ENCODE data around the gene GSTT2B. TPM values are rescaled to one million over a fixed set of nuclear protein-coding genes. Genes with fewer than 3 reads are reported as not detected.
"Not testable (repeated sequence)": the region's sequence is repeated elsewhere in the genome, so short reads cannot be mapped to it uniquely, and the experiment has no call there.

The GSTT2B gene, protein sequence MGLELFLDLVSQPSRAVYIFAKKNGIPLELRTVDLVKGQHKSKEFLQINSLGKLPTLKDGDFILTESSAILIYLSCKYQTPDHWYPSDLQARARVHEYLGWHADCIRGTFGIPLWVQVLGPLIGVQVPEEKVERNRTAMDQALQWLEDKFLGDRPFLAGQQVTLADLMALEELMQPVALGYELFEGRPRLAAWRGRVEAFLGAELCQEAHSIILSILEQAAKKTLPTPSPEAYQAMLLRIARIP
- total RNA-seq = not detected

DNA sequence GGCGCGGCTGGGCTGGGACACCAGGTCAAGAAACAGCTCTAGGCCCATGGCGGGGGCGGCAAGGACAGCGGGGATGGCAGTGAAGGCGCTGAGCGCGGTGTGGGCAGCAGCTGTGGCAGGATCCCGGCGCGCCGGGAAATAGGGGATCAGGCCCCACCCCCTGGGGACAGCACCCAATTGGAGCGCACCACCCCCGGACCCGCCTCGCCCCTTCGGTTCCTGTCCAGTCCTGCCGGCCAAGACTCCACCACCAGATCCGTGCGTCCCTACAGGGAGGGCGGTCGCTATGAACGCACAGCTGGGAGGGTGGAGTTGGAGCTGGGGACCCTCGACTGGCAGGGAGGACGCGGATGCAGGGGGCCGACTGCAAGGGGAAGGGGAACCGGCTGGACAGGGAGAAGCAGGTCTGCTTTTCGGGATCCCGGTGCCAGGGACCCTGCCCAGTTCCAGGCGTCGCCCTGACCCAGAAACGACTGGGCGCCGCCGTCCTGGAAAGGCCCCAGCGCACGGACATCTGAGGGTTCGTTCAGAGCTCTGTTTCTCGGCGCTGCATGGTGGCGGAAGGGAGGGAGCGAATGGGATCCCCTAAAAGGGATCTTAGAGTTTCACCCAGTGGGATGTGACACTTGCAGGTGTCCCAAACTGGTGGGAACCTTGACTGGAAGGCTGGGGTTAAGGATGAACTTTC is at the start of gene GSTT2B:
Gene GSTT2B (minus strand): TSS at position 112 of the 688 bp plus-strand sequence. CDS start 64 bp downstream, at position 48.
- POLR2A ChIA-PET; DNase-seq; H3K4me1 Mint-ChIP-seq; H3K27ac Mint-ChIP-seq; H3K36me3 Mint-ChIP-seq (ENCODE audit: low read depth); CTCF ChIA-PET; H3K27me3 Mint-ChIP-seq; H3K4me3 Mint-ChIP-seq; H3K9me3 Mint-ChIP-seq: not testable (repeated sequence)

- peaks cover 4% of the 10 kb centered on the region for H3K36me3 Mint-ChIP-seq (ENCODE audit: low read depth)
- peaks cover 26% of the 10 kb centered on the region for H3K4me1 Mint-ChIP-seq
- no peaks in the 10 kb centered on the region for H3K27me3 Mint-ChIP-seq
- DNase-seq = no peak
- H3K4me3 Mint-ChIP-seq = peak overlapping the region; percentile 45
- ChIA-PET CTCF (interaction anchor here (0.6 to 2.1 kb wide), 6 partner anchors 13 to 601 kb away, joined by 3 to 7 read pairs (median 3); partner anchors contain the start of genes MIF and SLC2A11), POLR2A (no interaction called here)
- peak overlapping the region; percentile 75 for H3K27ac Mint-ChIP-seq
- H3K9me3 Mint-ChIP-seq = no peaks in the 10 kb centered on the region
Observed at GRCh38 chr22:24010018-24010391, 49.0 kb upstream of the GSTT2B start.

- no peak for DNase-seq
- CTCF ChIA-PET = interaction anchor here (0.8 to 2.1 kb wide), 4 partner anchors 13 to 147 kb away, joined by 3 to 7 read pairs (median 3); partner anchors contain the start of gene MIF
- peaks cover 23% of the 10 kb centered on the region for H3K4me1 Mint-ChIP-seq
- no peaks in the 10 kb centered on the region for H3K27me3 Mint-ChIP-seq
- POLR2A ChIA-PET = no interaction called here
- H3K4me3 Mint-ChIP-seq = no peak overlapping the region
- H3K36me3 Mint-ChIP-seq (ENCODE audit: low read depth) = peaks cover 4% of the 10 kb centered on the region
- H3K9me3 Mint-ChIP-seq = no peaks in the 10 kb centered on the region
- peak overlapping the region; percentile 75 for H3K27ac Mint-ChIP-seq
Observed at GRCh38 chr22:24009227-24010017, 48.4 kb upstream of the GSTT2B start.

- Mint-ChIP-seq H3K9me3 (no peaks in the 10 kb centered on the region), H3K4me3 (no peak overlapping the region), H3K27me3 (no peaks in the 10 kb centered on the region), H3K27ac (peak overlapping the region; percentile 28), H3K4me1 (peaks cover 17% of the 10 kb centered on the region), H3K36me3 (ENCODE audit: low read depth) (peaks cover 2% of the 10 kb centered on the region)
- ChIA-PET POLR2A (interaction anchor here (0.6 kb wide), 1 partner anchor 100 kb away, joined by 3 read pairs; no protein-coding TSS in a partner anchor), CTCF (no interaction called here)
- DNase-seq = no peak
Observed at GRCh38 chr22:24008381-24009226, 47.6 kb upstream of the GSTT2B start.

DNA sequence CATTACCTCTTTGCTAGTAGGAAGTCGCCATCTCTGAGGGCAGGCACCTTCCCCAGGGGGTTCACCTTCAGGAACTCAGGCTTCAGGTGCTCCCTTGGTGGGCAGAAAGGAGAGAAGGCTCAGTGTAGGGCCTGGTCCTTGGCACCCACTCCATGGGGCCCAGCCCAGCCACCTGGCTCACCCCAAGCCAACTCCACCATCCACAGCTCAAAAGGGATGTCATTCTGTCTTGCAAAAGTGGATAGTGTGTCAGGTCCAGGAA is 47.0 kb upstream of the GSTT2B start:
- CTCF ChIA-PET = interaction anchor here (0.6 kb wide), 1 partner anchor 595 kb away, joined by 3 read pairs; no protein-coding TSS in a partner anchor
- Mint-ChIP-seq H3K4me3 (no peak overlapping the region), H3K27ac (peak overlapping the region; percentile 28)

DNA sequence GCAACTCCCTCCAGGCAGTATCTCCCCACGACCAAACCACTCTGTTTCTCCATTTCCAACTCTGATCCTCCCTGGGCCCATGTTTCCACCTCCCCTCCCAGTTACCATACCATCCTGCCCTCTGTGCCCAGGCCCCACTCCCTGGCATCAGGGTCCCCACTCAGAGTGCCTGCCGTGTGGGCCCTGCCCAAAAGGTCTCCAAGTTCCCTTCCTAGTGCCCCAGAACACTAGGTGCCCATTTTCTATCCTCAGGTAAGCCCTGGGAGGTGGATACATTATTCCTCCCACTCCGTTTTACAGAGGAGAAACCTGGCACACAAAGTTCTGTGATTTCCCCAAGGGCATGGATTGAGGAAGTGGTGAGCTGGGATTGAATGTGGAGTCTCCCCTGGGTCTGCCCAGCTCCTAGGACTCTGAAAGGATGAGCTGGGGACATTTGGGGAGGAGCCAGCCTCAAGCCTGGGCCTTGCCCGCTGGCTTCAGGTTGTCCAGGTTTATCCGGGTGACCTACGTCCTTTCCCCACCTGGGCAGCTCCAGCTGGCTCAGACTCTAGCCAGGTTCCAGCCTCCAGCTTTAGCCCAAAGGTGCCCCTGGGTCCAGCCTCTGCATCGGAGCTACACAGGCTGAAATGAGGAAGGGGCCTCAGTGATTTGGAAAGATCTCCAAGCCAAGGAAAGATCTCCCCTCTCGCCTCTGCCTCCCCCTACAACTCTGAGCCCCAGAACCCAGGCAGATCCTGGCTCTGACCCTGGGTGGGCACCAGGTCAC is 46.4 kb upstream of the GSTT2B start:
- H3K4me3 Mint-ChIP-seq = no peak overlapping the region
- peaks cover 12% of the 10 kb centered on the region for H3K4me1 Mint-ChIP-seq
- no peak for DNase-seq
- no peaks in the 10 kb centered on the region for H3K9me3 Mint-ChIP-seq
- H3K27me3 Mint-ChIP-seq = no peaks in the 10 kb centered on the region
- no peaks in the 10 kb centered on the region for H3K36me3 Mint-ChIP-seq (ENCODE audit: low read depth)
- POLR2A ChIA-PET = no interaction called here
- CTCF ChIA-PET = interaction anchor here (0.6 kb wide), 1 partner anchor 594 kb away, joined by 3 read pairs; no protein-coding TSS in a partner anchor
- H3K27ac Mint-ChIP-seq = peak overlapping the region; percentile 32

More for the DNA sequence above, 47.0 kb upstream of the GSTT2B start:
- no peaks in the 10 kb centered on the region for H3K36me3 Mint-ChIP-seq (ENCODE audit: low read depth)
- DNase-seq = no peak
- no peaks in the 10 kb centered on the region for H3K27me3 Mint-ChIP-seq
- POLR2A ChIA-PET = interaction anchor here (0.6 kb wide), 1 partner anchor 99 kb away, joined by 3 read pairs; no protein-coding TSS in a partner anchor
- peaks cover 13% of the 10 kb centered on the region for H3K4me1 Mint-ChIP-seq
- H3K9me3 Mint-ChIP-seq = no peaks in the 10 kb centered on the region

DNA sequence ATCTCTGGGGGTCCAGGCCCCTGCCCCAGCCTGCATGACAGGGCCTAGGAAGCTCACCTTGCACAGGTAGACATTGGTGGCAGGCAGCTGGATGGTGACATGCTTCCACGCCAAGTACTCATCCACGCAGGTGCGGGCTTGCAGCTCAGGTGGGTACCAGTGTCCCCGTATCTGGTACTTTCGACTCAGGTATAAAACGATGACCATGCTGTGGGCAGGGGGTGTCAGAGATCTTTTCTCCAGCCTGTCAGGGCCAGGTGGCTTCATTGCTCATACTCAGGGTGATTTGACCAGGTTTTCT is 45.9 kb upstream of the GSTT2B start:
- CTCF ChIA-PET = no interaction called here
- no peaks in the 10 kb centered on the region for H3K9me3 Mint-ChIP-seq
- POLR2A ChIA-PET = no interaction called here
- H3K4me3 Mint-ChIP-seq = no peak overlapping the region
- H3K36me3 Mint-ChIP-seq (ENCODE audit: low read depth) = no peaks in the 10 kb centered on the region
- peak overlapping the region; percentile 32 for H3K27ac Mint-ChIP-seq
- DNase-seq = no peak
- H3K4me1 Mint-ChIP-seq = peaks cover 9% of the 10 kb centered on the region
- H3K27me3 Mint-ChIP-seq = no peaks in the 10 kb centered on the region

DNA sequence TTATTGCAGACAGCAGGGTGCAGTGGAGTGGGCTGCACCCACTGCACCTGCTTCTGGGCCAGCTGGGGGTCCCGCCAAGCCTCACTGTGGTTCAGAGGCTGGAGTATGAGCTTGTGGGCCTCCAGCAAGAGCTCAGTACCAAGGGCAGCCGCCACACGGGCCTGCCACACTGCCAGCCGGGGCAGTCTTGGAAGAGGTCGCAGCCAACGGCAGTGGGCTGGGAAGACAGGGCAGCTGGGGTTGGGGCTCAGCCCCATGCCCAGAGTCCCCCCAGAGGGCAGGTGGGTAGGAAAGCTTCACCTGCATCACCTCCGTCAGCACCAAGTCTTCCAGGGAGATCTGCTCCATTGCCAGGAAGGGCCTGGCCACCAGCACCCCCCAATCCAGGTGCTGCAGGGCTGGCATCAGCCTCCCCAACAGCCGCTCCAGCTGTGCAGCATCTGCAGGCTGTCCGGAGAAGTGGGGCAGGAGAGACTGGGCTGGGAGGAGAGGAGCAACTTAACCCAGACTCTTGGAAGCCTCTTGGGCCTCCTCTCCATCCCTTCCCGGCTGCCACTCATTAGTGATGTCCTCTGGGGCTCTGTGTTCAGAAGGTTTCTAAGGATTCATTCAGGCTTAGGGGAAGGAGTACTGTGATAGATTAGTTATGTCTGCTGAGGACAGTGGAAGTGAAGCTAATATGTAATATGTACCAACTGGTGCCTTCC is 45.4 kb upstream of the GSTT2B start:
- H3K4me3 Mint-ChIP-seq = no peak overlapping the region
- H3K4me1 Mint-ChIP-seq = peaks cover 9% of the 10 kb centered on the region
- no peak overlapping the region for H3K27ac Mint-ChIP-seq
- DNase-seq = no peak
- H3K27me3 Mint-ChIP-seq = no peaks in the 10 kb centered on the region
- CTCF ChIA-PET = no interaction called here
- POLR2A ChIA-PET = no interaction called here
- no peaks in the 10 kb centered on the region for H3K9me3 Mint-ChIP-seq
- no peaks in the 10 kb centered on the region for H3K36me3 Mint-ChIP-seq (ENCODE audit: low read depth)

GRCh38 chr22:24005201-24005600 is 44.2 kb upstream of the GSTT2B start, which contains the start of gene GSTT4:
Gene GSTT4 (minus strand): TSS chr22:24005453. CDS start chr22:24005356, 97 bp downstream.
- ChIA-PET CTCF (no interaction called here), POLR2A (no interaction called here)
- Mint-ChIP-seq H3K27me3 (no peaks in the 10 kb centered on the region), H3K36me3 (ENCODE audit: low read depth) (no peaks in the 10 kb centered on the region), H3K4me1 (peaks cover 2% of the 10 kb centered on the region), H3K9me3 (no peaks in the 10 kb centered on the region), H3K4me3 (no peak within 1 kb of the TSS), H3K27ac (no peak within 1 kb of the TSS)
- no peak for DNase-seq

GRCh38 chr22:24003887-24004286 is 42.9 kb upstream of the GSTT2B start:
- CTCF ChIA-PET = interaction anchor here (1.1 to 1.3 kb wide), 3 partner anchors 58 to 170 kb away, joined by 3 to 5 read pairs (median 3); no protein-coding TSS in a partner anchor
- Mint-ChIP-seq H3K4me1 (no peaks in the 10 kb centered on the region), H3K27ac (no peak overlapping the region), H3K36me3 (ENCODE audit: low read depth) (no peaks in the 10 kb centered on the region), H3K4me3 (no peak overlapping the region), H3K9me3 (no peaks in the 10 kb centered on the region), H3K27me3 (no peaks in the 10 kb centered on the region)
- POLR2A ChIA-PET = no interaction called here
- DNase-seq = no peak

- no peaks in the 10 kb centered on the region for H3K9me3 Mint-ChIP-seq
- no peak overlapping the region for H3K27ac Mint-ChIP-seq
- H3K4me3 Mint-ChIP-seq = no peak overlapping the region
- peaks cover under 1% of the 10 kb centered on the region for H3K4me1 Mint-ChIP-seq
- ChIA-PET POLR2A (no interaction called here), CTCF (no interaction called here)
- DNase-seq = no peak
- peaks cover under 1% of the 10 kb centered on the region for H3K27me3 Mint-ChIP-seq
- no peaks in the 10 kb centered on the region for H3K36me3 Mint-ChIP-seq (ENCODE audit: low read depth)
Observed at GRCh38 chr22:24002851-24003250, 41.9 kb upstream of the GSTT2B start.

Data from activated CD4-positive, alpha-beta T cell treated with anti-CD3 and anti-CD28 coated beads, Interleukin-2, amount 10 ng/mL, durations not matched to agents 7 days and 5 days (primary cell).